ENCODE data around the gene POLR3F. TPM values are rescaled to one million over a fixed set of nuclear protein-coding genes. Genes with fewer than 3 reads are reported as not detected.
A peak's percentile ranks its signal among the peaks of the same experiment; 100 is the strongest.

POLR3F gene
- total and polyA plus RNA-seq, 9 of the 15 experiments (the other 6 are each of a cell fraction or from before 2014, with no cell fraction given), result 7.0 to 15.0 (median 9.6) TPM

GRCh38 chr20:18443886-18444285 lies 23.3 kb upstream of the POLR3F start:
- no peaks in the 10 kb centered on the region for H3K9me3 ChIP-seq (replicated peaks; ENCODE audit: control insufficient read depth, insufficient read depth, low read depth, low read length)
- no peak overlapping the region for H3K4me2 ChIP-seq (ENCODE audit: insufficient read depth, low read length)
- ChIA-PET CTCF (ENCODE audit: low intra/inter-chr PET ratio) (no interaction called here), POLR2A (no interaction called here)
- no peak for FAIRE-seq
- no peaks in the 10 kb centered on the region for H3K9me1 ChIP-seq (ENCODE audit: control insufficient read depth, insufficient read depth, low read length)
- no peaks in the 10 kb centered on the region for H3K79me2 ChIP-seq (ENCODE audit: control insufficient read depth, insufficient read depth, low read length)
- ATAC-seq, result no peak
- no peaks in the 10 kb centered on the region for H4K20me1 ChIP-seq (replicated peaks; ENCODE audit: control insufficient read depth, insufficient read depth, low read length)
- H3K36me3 ChIP-seq (ENCODE audit: control insufficient read depth, insufficient read depth, low read length), result no peaks in the 10 kb centered on the region
- H2AFZ ChIP-seq (ENCODE audit: low read depth, low read length), result no peak overlapping the region
- TF ChIP-seq CREB1 (IDR thresholded peaks at IDR 0.05) (no peak), CREB1 (CRISPR knock-in tag; IDR thresholded peaks at IDR 0.05) (no peak), NFIC (IDR thresholded peaks at IDR 0.05) (peak; percentile 61), BCOR (IDR thresholded peaks at IDR 0.05) (no peak)
- DNase-seq (ENCODE audit: extremely low read depth in 1 of 4, low spot score in 3 of 4), result no peak
- intact Hi-C loops (cut with micrococcal nuclease) (no loop called here), in situ Hi-C loops (cut with MboI) (no loop called here)
- 2% methylated on average over 4 of the region's 4 CpGs for WGBS (ENCODE audit: insufficient coverage, low coverage, missing lambda C conversion rate)
- peaks cover 0 to 4% of the 10 kb centered on the region in 2 experiments; a peak in 2 of 5 replicates for H3K27me3 ChIP-seq (ENCODE audit: control insufficient read depth in 2 of 2, insufficient read depth in 2 of 2, low read length in 2 of 2)
- no peak overlapping the region for H3K4me3 ChIP-seq
- H3K9ac ChIP-seq (ENCODE audit: insufficient read depth in 1 of 2, low read depth in 2 of 2, low read length in 2 of 2), result no peak overlapping the region
- H3K4me1 ChIP-seq (replicated peaks in 1 of 2; ENCODE audit: control insufficient read depth in 2 of 2, insufficient read depth in 2 of 2, low read length in 2 of 2), result no peaks in the 10 kb centered on the region
- H3K27ac ChIP-seq (ENCODE audit: extremely low read depth, low read depth, low read length), result no peak overlapping the region
- BruUV-seq (replicated peaks), result no TSS peak

- Histone ChIP-seq H3K4me3 (no peak overlapping the region), H3K36me3 (ENCODE audit: control insufficient read depth, insufficient read depth, low read length) (no peaks in the 10 kb centered on the region), H3K9me1 (ENCODE audit: control insufficient read depth, insufficient read depth, low read length) (no peaks in the 10 kb centered on the region), H3K27ac (ENCODE audit: extremely low read depth, low read depth, low read length) (no peak overlapping the region), H3K4me2 (ENCODE audit: insufficient read depth, low read length) (no peak overlapping the region), H4K20me1 (replicated peaks; ENCODE audit: control insufficient read depth, insufficient read depth, low read length) (no peaks in the 10 kb centered on the region), H2AFZ (ENCODE audit: low read depth, low read length) (no peak overlapping the region), H3K79me2 (ENCODE audit: control insufficient read depth, insufficient read depth, low read length) (no peaks in the 10 kb centered on the region), H3K9me3 (replicated peaks; ENCODE audit: control insufficient read depth, insufficient read depth, low read depth, low read length) (no peaks in the 10 kb centered on the region), H3K4me1 (replicated peaks in 1 of 2; ENCODE audit: control insufficient read depth in 2 of 2, insufficient read depth in 2 of 2, low read length in 2 of 2) (no peaks in the 10 kb centered on the region), H3K27me3 (ENCODE audit: control insufficient read depth in 2 of 2, insufficient read depth in 2 of 2, low read length in 2 of 2) (no peaks in the 10 kb centered on the region; a peak in 1 of 5 replicates), H3K9ac (ENCODE audit: insufficient read depth in 1 of 2, low read depth in 2 of 2, low read length in 2 of 2) (no peak overlapping the region)
- no peak for FAIRE-seq
- no peak for DNase-seq (ENCODE audit: extremely low read depth in 1 of 4, low spot score in 3 of 4)
- POLR2A ChIA-PET, result no interaction called here
- intact Hi-C loops (cut with micrococcal nuclease) (no loop called here), in situ Hi-C loops (cut with MboI) (no loop called here)
- ATAC-seq, result no peak
- WGBS (ENCODE audit: insufficient coverage, low coverage, missing lambda C conversion rate), result 0% methylated on average over 3 of the region's 3 CpGs
- CTCF ChIA-PET (ENCODE audit: low intra/inter-chr PET ratio), result no interaction called here
- no TSS peak for BruUV-seq (replicated peaks)
- TF ChIP-seq SREBF2 (CRISPR knock-in tag; IDR thresholded peaks at IDR 0.05), result no peak
- no peak for TF ChIP-seq ZNF274 (IDR thresholded peaks at IDR 0.05; ENCODE audit: borderline replicate concordance, low read depth, low read length)
- no peak for TF ChIP-seq DACH1 (IDR thresholded peaks at IDR 0.05; ENCODE audit: partially characterized antibody)
- no peak for TF ChIP-seq DNMT1 (IDR thresholded peaks at IDR 0.05)
- TF ChIP-seq SOX6 (IDR thresholded peaks at IDR 0.05), result no peak
- no peak for TF ChIP-seq RBM39 (optimal IDR thresholded peaks at IDR 0.05; ENCODE audit: low read depth, low read length)
- TF ChIP-seq RUNX1 (IDR thresholded peaks at IDR 0.05; ENCODE audit: low read depth), result no peak
- no peak for TF ChIP-seq CSDE1 (IDR thresholded peaks at IDR 0.05)
- TF ChIP-seq SRSF3 (IDR thresholded peaks at IDR 0.05; ENCODE audit: insufficient read depth, low read length), result no peak
- no peak for TF ChIP-seq HDAC6 (IDR thresholded peaks at IDR 0.05; ENCODE audit: low read depth, low read length)
- TF ChIP-seq ZNF384 (IDR thresholded peaks at IDR 0.05; ENCODE audit: low read depth, low read length), result no peak
- no peak for TF ChIP-seq ELF1 (tag; IDR thresholded peaks at IDR 0.05)
- TF ChIP-seq RAD51 (IDR thresholded peaks at IDR 0.05; ENCODE audit: borderline replicate concordance, low read depth), result no peak
- no peak for TF ChIP-seq DLX4 (CRISPR knock-in tag; IDR thresholded peaks at IDR 0.05)
- no peak for TF ChIP-seq TBP (optimal IDR thresholded peaks at IDR 0.05; ENCODE audit: low read depth, low read length)
- TF ChIP-seq YBX1 (IDR thresholded peaks at IDR 0.05), result no peak
- TF ChIP-seq HMBOX1 (IDR thresholded peaks at IDR 0.05), result no peak
These were observed 10.6 kb upstream of the POLR3F start for GRCh38 chr20:18456600-18456999.
